Measurements from ENCODE around the gene FLNB.

GRCh38 chr3:58013099-58013498 lies 4.9 kb downstream of the FLNB start:
- TF ChIP-seq, protein P1, sequence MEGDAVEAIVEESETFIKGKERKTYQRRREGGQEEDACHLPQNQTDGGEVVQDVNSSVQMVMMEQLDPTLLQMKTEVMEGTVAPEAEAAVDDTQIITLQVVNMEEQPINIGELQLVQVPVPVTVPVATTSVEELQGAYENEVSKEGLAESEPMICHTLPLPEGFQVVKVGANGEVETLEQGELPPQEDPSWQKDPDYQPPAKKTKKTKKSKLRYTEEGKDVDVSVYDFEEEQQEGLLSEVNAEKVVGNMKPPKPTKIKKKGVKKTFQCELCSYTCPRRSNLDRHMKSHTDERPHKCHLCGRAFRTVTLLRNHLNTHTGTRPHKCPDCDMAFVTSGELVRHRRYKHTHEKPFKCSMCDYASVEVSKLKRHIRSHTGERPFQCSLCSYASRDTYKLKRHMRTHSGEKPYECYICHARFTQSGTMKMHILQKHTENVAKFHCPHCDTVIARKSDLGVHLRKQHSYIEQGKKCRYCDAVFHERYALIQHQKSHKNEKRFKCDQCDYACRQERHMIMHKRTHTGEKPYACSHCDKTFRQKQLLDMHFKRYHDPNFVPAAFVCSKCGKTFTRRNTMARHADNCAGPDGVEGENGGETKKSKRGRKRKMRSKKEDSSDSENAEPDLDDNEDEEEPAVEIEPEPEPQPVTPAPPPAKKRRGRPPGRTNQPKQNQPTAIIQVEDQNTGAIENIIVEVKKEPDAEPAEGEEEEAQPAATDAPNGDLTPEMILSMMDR (IDR thresholded peaks at IDR 0.05), result no peak
- TF ChIP-seq POLR2A (IDR thresholded peaks at IDR 0.05) (no peak), EP300 (IDR thresholded peaks at IDR 0.05) (no peak)
